GM10266 (cell line): Measurements from ENCODE around the gene MTA3.

Experiments
- DNase-seq: peaks from one replicate; pipeline ENCODE4 v3.0.0; 2012; ENCODE audit errors: extremely low spot score
- TF ChIP-seq, protein P1 (sequence below): IDR thresholded peaks from 2 replicates; pipeline ENCODE4 v1.5.1; 2012; ENCODE audit warnings: mild to moderate bottlenecking, low read depth; ENCODE audit not compliant: control insufficient read depth, insufficient read depth; ENCODE audit errors: missing control alignments

Gene MTA3

DNA sequence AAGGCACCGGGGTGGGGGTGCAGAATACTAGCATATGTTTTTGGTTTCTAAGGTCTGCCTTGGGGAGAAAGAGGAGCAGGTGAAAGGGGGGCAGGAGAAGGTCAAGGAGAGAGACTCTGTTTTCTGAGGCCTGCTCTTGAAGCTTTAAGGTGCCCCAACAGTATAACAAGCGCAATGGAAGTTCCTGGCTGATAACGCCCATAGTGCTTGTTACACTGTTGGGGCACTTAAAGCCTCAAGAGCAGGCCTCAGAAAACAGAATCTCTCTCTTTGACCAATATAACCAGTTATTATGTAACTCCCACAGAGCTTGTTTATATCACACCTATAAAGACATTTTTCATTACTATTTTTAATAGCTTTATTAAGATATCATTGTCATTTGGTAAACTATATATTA lies 179.0 kb downstream of the MTA3 start:
- no peak for DNase-seq
- TF ChIP-seq, protein P1, sequence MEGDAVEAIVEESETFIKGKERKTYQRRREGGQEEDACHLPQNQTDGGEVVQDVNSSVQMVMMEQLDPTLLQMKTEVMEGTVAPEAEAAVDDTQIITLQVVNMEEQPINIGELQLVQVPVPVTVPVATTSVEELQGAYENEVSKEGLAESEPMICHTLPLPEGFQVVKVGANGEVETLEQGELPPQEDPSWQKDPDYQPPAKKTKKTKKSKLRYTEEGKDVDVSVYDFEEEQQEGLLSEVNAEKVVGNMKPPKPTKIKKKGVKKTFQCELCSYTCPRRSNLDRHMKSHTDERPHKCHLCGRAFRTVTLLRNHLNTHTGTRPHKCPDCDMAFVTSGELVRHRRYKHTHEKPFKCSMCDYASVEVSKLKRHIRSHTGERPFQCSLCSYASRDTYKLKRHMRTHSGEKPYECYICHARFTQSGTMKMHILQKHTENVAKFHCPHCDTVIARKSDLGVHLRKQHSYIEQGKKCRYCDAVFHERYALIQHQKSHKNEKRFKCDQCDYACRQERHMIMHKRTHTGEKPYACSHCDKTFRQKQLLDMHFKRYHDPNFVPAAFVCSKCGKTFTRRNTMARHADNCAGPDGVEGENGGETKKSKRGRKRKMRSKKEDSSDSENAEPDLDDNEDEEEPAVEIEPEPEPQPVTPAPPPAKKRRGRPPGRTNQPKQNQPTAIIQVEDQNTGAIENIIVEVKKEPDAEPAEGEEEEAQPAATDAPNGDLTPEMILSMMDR = no peak

DNA sequence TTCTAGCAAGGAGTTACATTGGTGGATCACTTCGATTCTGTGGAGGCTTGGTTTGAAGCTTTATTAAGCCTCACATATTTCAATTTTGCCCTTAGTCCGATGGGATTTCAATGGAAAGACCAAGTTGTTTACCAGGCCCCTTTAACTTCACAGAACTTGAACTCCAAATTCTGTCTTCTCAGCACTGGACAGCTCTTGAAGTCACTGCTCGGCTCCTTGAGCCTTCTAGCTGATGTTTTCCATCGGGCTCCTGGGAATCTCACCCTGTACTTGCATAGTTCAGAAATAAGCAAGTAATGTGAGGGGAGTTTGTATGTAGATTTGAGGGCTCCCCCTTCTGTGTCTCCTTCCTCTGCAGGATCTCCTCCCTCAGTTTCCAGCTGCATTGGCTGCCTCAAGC lies 180.4 kb downstream of the MTA3 start:
- TF ChIP-seq, protein P1 = no peak
- no peak for DNase-seq

DNA sequence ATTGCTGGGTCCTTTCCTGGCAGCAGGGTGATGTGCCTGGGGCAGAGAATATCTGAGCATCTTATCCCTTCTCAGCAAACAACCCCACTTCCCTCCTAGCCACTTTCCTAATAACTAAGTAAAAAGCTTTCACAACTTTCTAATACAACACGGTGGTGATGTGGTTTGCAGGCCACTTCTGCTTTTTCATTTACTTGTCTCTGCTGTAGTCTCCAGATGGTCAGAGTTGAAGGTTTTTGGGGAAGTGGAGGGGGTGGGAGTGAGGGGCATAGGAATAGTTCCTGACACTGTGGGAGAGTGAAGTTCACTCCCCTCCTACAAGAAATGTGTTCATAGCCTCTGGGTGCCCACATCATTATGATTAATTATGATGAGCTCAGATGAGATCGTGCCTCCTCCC lies 183.9 kb downstream of the MTA3 start:
- DNase-seq = no peak
- TF ChIP-seq, protein P1 = no peak

DNA sequence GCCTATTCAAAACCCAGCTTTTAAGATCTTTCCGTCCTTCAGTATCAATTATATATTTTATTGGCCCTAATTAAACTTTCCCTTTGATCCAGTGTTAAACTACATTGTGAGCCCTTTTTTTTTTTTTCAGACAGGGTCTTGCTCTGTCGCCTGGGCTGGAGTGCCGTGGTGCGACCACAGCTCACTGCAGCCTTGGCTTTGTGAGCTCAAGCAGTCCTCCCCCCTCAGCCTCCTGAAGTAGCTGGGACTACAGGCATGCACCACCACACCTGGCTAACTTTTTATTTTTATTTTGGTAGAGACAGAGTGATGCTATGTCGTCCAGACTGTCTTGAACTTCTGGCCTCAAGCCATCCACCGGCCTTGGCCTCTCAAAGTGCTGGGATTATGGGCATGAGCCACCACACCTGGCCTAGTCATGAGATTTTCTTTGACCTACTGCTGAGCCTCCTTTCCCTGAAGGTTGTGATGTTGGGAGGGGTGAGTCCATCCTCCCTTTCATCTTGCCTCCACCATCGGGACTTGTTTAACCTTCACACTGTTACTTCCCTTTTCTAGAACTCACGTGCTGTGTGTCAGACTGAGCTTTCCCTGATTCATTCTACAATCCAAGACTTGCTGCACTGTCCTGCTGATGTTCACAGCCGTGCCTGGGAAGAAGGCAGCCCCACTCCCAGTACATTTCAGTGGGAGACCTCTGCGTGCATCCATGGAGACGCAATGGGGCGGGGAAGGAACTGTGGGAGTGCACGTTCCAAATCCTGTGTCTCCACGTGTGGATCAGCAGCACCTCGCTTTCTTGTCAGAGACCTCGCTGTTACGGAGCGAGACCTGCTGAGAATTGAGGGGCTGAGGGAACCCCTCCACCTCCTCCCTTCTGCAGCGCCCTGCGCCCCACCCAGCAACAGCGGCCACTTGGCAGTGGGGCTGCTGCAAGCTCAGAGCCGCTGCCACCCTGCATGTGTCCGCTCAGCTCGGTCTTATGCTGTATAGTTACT lies 184.7 kb downstream of the MTA3 start:
- no peak for DNase-seq
- TF ChIP-seq, protein P1 = no peak

DNA sequence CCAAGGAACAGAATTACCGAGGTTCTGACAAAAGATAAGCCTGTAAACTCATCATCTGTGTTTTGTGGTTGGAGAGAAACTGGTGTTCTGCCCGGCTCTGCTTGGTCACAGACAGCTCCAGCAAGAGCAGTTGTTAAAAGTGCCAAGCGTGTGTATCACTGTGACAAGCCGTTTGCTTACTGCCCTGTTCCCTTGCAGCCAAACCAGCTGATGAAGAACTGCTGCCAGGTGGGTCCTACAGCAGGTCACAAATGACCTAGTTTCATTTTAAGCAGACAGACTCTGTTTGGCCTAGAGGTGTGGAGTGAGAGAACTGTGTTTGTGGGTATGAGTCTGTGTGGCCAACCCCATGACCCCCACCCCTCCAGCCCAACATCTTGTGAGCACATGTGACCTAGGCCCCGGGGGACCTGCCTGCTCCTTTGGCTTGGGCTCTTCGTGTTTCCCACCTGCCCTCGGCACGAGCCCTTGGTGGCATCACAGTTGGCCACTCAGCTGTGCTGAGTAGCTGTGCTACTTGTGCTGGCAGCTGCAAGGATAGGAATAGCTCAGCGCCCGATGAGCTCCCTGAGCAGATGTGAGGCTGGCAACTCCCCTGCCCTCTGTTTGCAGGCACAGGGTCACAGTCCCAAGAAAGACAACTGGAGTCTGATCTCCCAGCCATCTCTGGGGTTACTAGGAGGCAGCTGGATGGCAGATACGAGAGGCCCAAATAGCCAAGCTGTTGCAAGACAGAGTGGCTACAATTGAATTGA lies 185.8 kb downstream of the MTA3 start:
- TF ChIP-seq, protein P1 = no peak
- DNase-seq = no peak

DNA sequence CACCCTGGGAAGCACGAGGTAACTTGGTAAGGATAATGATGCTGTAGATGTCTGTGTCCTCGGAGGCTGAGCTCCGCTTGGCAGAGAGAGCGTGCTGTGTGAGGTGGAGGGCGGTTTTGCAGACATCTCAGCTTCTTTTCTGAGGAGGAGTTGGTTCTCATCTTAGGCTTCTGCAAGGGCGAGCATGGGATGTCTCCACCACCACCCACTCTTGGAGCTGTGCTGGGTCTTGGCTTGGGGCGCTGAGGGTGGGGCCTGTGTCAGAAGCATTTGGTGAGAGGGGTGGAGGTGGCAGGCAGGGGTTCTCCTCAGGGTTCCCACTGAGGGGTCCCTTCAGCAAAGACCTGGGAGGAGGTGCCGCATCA lies 186.3 kb downstream of the MTA3 start:
- TF ChIP-seq, protein P1 = no peak
- no peak for DNase-seq

DNA sequence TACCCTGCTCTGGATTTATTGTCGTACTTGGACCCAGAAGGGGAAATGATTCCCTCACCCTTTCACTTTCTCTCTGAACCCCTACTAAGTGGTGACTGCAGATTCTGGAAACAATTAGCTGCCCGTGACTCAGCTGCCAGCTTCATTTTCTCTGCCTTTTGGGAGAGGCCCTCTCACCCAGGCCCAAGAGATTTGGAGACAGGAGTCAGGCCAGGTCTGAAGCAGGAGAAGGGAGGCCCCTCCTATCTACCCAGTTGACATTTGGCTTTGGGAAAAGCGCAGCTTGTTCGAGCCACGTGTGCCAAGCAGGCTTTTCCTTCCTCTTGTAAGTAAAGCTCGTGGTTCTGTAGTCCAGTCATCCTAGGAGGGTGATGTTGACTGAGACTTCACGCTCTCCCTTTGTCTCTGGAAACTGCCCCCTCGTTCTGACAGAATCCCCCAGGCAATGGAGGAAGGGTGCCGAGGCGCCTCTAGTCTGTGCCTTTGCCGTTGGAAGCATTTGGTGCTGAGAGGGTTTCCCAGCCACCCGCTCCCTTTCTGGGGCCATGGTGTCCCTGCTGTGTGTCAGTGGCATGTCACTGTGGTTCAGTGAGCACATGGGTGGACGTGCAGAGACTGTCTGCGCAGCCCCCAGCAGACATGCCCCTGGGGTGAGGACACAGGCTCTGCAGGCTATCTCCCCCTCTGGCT lies 186.9 kb downstream of the MTA3 start:
- DNase-seq = no peak
- TF ChIP-seq, protein P1 = no peak
